ENCODE results near the gene GPI.

GRCh38 chr19:34359140-34359953 lies 5.6 kb upstream of the GPI start:
- TF ChIP-seq EZH2 (IDR thresholded peaks at IDR 0.05; ENCODE audit: insufficient read depth, poor library complexity, severe bottlenecking) = no peak
- no peak for TF ChIP-seq EZH2phosphoT487 (IDR thresholded peaks at IDR 0.05; ENCODE audit: insufficient read depth, low read depth)

All from GM23248 (cell line).